Right lobe of liver (tissue), 4 donors: Measurements from ENCODE around the gene CATSPERE.
"Not testable (repeated sequence)": the region's sequence is repeated elsewhere in the genome, so short reads cannot be mapped to it uniquely, and the experiment has no call there.

Source experiments
- POLR2A ChIP-seq: fragments of 450-650 bp; IDR thresholded peaks from one replicate; pipeline ENCODE4 v1.6.1; 2017; ENCODE audit warnings: antibody characterized with exemption, mild to moderate bottlenecking
- TF ChIP-seq, protein P1 (sequence below), 4 donors: fragments of 200-600 bp in 3 of 4; fragments of 450-650 bp in 1 of 4; IDR thresholded peaks; one replicate each; pipeline versions ENCODE4 v1.5.1 to v1.8.0; 2016 to 2022; ENCODE audit warnings: antibody characterized with exemption in 4 of 4, mild to moderate bottlenecking in 2 of 4
- donor health status: DM: no; HTN: no; CAD: no.
- donor health status: DM: no; HTN: no; CAD: no.
- donor health status: DM: no; HTN: yes; CAD: no.

DNA sequence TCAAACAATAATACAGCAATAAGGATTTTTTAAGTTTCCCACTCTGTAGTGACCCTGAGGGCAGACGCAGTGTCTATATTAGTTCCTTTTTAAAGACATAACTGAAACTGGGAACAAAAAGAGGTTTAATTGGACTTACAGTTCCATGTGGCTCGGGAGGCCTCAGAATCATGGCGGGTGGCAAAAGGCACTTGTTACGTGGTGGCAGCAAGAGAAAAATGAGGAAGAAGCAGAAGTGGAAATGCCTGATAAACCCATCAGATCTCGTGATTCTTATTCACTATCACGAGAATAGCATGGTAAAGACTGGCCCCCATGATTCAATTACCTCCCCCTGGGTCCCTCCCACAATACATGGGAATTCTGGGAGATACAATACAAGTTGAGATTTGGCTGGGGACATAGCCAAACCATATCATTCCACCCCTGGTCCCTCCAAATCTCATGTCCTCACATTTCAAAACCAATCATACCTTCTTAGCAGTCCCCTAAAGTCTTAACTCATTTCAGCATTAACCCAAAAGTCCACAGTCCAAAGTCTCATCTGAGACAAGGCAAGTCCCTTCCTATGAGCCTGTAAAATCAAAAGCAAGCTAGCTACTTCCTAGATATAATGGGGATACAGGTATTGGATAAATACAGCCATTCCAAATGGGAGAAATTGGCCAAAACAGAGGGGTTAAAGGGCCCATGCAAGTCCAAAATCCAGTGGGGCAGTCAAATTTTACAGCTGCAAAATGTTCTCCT, 205.8 kb downstream of the CATSPERE start:
- not testable (repeated sequence) for TF ChIP-seq POLR2A
- TF ChIP-seq, protein P1, sequence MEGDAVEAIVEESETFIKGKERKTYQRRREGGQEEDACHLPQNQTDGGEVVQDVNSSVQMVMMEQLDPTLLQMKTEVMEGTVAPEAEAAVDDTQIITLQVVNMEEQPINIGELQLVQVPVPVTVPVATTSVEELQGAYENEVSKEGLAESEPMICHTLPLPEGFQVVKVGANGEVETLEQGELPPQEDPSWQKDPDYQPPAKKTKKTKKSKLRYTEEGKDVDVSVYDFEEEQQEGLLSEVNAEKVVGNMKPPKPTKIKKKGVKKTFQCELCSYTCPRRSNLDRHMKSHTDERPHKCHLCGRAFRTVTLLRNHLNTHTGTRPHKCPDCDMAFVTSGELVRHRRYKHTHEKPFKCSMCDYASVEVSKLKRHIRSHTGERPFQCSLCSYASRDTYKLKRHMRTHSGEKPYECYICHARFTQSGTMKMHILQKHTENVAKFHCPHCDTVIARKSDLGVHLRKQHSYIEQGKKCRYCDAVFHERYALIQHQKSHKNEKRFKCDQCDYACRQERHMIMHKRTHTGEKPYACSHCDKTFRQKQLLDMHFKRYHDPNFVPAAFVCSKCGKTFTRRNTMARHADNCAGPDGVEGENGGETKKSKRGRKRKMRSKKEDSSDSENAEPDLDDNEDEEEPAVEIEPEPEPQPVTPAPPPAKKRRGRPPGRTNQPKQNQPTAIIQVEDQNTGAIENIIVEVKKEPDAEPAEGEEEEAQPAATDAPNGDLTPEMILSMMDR (IDR thresholded peaks at IDR 0.05) = not testable (repeated sequence)
